ENCODE results near the gene HSPB2. TPM values are rescaled to one million over a fixed set of nuclear protein-coding genes. Genes with fewer than 3 reads are reported as not detected.

Gene HSPB2
- total RNA-seq, 2 experiments from 2014 or later, result not detected

GRCh38 chr11:111960916-111961315 lies 48.4 kb downstream of the HSPB2 start:
- intact Hi-C loops (cut with micrococcal nuclease), result no loop called here
- Mint-ChIP-seq H3K27me3 (no peaks in the 10 kb centered on the region), H3K4me1 (ENCODE audit: low read depth) (peaks cover 8% of the 10 kb centered on the region), H3K36me3 (no peaks in the 10 kb centered on the region), H3K4me3 (no peak overlapping the region), H3K27ac (no peak overlapping the region), H3K9me3 (no peaks in the 10 kb centered on the region)
- CTCF ChIA-PET, result interaction anchor here (1.2 kb wide), 2 partner anchors 26 to 29 kb away, joined by 3 to 4 read pairs; no protein-coding TSS in a partner anchor
- POLR2A ChIA-PET, result interaction anchor here (0.6 to 2.1 kb wide), 2 partner anchors 23 to 148 kb away, joined by 3 to 6 read pairs; no protein-coding TSS in a partner anchor
- no peak for DNase-seq

GRCh38 chr11:111961389-111962300 lies 49.1 kb downstream of the HSPB2 start:
- Mint-ChIP-seq H3K4me3 (no peak overlapping the region), H3K27me3 (no peaks in the 10 kb centered on the region), H3K27ac (no peak overlapping the region), H3K36me3 (peaks cover under 1% of the 10 kb centered on the region), H3K4me1 (ENCODE audit: low read depth) (peaks cover 8% of the 10 kb centered on the region), H3K9me3 (no peaks in the 10 kb centered on the region)
- no peak for DNase-seq
- intact Hi-C loops (cut with micrococcal nuclease), result no loop called here
- POLR2A ChIA-PET, result interaction anchor here (2.1 kb wide), 1 partner anchor 23 kb away, joined by 6 read pairs; no protein-coding TSS in a partner anchor
- CTCF ChIA-PET, result interaction anchor here (1.2 to 1.3 kb wide), 3 partner anchors 20 to 30 kb away, joined by 3 to 5 read pairs (median 4); no protein-coding TSS in a partner anchor

Other genes with a start within 250 kb of the HSPB2 start
- 10 to 100 TPM; 49.4 to 51.1 TPM for gene PPP2R1B, start 146.3 kb upstream of the HSPB2 start, total RNA-seq
- gene ALG9, start 41.2 kb upstream of the HSPB2 start, total RNA-seq, result 10 to 100 TPM; 23.6 to 26.7 TPM
- gene FDXACB1, start 33.6 kb upstream of the HSPB2 start, total RNA-seq, result 1 to 10 TPM; 5.2 to 5.6 TPM
- 10 to 100 TPM; 29.9 to 33.6 TPM for gene CFAP68, start 33.2 kb upstream of the HSPB2 start, total RNA-seq
- not detected for gene CRYAB, start 964 bp upstream of the HSPB2 start, total RNA-seq
- not detected for gene C11orf52, start 6.2 kb downstream of the HSPB2 start, total RNA-seq
- 10 to 100 TPM; 13.3 to 14.9 TPM for gene DIXDC1, start 24.6 kb downstream of the HSPB2 start, total RNA-seq
- 10 to 100 TPM; 36.4 to 39.0 TPM for gene DLAT, start 112.7 kb downstream of the HSPB2 start, total RNA-seq
- gene PIH1D2, start 161.3 kb downstream of the HSPB2 start, total RNA-seq, result under 1 TPM; 0.36 to 0.56 TPM
- gene NKAPD1, start 161.6 kb downstream of the HSPB2 start, total RNA-seq, result 10 to 100 TPM; 17.5 to 19.4 TPM
- 10 to 100 TPM; 36.5 to 38.4 TPM for gene TIMM8B, start 174.0 kb downstream of the HSPB2 start, total RNA-seq
- 10 to 100 TPM; 72.7 to 91.6 TPM for gene SDHD, start 174.1 kb downstream of the HSPB2 start, total RNA-seq